Suppressor macrophage treated with lipopolysaccharide for 1 hour (primary cell): ENCODE results near the gene TRAPPC2L.
"Not testable (repeated sequence)": the region's sequence is repeated elsewhere in the genome, so short reads cannot be mapped to it uniquely, and the experiment has no call there.

Experiments used
- DNase-seq, 3 donors: peaks; one replicate each; pipeline ENCODE4 v3.0.0-alpha.2; 2020 to 2022

The TRAPPC2L gene

GRCh38 chr16:88819126-88819525 is 37.8 kb upstream of the TRAPPC2L start:
- DNase-seq: no peak

GRCh38 chr16:88820385-88821025 is 36.4 kb upstream of the TRAPPC2L start:
- no peak for DNase-seq

DNA sequence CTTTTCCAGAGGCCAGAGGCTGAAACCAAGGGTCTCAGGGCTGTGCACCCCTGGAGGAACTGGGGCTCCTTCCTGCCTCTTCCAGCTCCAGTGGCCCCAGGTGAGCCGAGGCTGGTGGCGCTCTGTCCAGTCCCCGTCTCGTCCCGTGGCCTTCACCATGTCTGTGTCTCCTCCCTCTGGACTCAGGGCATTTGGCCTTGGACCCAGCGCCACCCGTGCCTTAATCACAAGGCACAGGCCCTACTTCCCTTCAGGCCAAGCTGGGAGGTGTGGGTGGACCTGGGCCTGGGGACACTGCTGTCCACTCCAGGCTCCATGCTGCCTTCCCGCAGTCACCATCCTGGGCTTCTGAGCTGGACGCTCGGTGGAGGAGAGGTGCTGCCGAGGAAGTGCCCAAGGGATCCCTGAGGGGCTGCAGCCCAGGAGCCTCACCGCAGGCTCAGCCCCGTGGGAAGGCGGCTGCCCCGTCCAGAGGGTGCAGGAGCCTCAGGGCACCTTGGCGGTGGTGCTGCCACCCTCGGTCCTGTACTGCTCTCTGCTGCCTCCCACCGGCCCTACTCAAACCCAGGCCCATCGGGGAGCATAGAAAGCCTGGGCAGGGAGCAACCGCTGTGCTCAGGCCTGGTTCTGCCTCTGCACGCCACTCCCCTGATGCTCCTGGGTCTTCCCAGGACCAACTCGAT is 35.6 kb upstream of the TRAPPC2L start:
- no peak for DNase-seq

DNA sequence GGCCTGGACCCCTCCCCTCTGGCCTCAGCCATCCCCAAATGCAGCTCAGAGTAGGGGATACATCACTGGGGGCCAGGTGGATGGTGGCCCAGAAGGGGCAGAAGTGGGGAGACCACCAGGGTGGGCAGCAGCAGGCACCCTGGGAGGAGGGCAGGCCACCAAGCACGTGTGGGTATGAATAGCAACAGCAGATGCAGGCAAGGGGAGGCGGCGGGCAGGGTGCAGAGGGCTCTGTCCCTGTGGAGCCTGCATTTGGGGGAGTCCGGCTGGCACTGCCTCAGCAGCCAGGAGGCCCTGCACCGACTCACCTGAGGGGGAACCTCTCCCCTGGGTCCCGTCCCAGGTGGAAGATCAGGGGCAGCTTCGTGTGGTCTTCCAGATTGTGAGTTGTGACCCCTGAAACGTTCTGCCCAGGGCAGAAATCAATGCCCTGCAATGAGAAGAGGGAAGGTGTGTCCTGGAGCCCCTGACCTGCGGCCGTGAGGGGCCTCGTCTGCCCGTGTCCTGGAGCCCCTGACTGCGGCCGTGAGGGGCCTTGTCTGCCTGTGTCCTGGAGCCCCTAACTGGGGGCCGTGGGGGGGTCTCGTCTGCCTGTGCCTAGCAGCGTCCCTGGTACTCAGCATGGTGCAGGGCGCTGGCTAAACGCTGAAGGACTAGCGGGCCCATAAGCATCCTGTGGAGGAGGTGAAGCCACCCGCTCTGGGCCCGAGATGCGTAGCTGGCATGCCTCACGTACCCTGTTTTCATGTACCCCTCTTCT is 34.5 kb upstream of the TRAPPC2L start:
- DNase-seq: no peak

DNA sequence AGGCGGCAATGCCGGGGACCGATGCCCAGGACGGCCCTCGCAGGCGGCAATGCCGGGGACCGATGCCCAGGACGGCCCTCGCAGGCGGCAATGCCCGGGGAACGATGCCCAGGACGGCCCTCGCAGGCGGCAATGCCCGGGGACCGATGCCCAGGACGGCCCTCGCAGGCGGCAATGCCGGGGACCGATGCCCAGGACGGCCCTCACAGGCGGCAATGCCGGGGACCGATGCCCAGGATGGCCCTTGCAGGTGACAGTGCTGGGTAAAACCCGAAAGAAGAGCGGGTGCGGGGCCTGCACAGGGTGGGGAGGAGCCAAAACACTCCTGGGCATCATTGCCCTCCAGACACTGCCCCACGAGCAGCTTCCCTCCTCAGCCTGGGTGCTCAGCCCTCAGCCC is 33.3 kb upstream of the TRAPPC2L start:
- not testable (repeated sequence) for DNase-seq

DNA sequence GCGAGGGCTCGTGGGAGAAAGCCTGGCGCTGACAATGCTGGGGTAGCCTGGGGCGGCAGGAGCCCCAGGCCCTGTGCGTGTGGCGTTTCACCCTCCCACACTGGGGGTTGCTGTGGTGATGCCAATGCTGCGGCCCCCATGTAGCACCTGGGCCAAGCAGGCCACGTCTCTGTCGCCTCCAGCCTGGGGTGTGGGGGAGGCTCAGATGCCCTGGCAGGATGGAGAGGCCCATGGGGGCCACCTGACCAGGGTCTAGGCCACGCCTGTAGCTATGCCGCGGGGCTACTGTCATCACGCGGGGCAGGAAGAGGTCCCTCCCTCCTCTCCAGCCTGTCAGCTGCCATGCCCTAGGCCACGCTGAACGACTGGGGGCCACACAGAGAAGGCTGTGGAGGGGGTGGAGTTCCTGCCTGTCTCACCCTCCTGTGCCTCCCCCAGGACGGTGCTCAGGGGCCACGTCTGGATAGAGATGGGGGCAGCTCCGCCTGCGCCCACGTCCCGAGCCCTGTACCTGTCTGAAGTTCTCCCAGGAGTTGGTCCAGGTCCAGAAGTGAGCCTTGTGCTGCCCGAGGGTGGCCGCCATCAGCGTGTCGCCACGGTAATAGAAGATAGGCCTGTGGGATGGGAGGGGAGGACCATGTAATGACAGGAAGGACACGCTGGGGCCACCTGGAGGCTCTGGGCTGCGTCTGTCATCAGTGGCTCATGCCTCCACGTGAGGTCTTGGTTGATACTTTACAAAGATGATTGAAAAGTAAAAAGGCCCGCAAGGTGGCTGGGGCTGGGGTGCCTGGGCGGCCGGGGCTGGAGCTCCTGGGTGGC is 32.5 kb upstream of the TRAPPC2L start:
- DNase-seq: no peak

- no peak for DNase-seq
Observed at GRCh38 chr16:88825146-88825545, 31.8 kb upstream of the TRAPPC2L start.

GRCh38 chr16:88826070-88826840 is 30.7 kb upstream of the TRAPPC2L start:
- DNase-seq: no peak

GRCh38 chr16:88827727-88828126 is 29.2 kb upstream of the TRAPPC2L start:
- no peak for DNase-seq

GRCh38 chr16:88828711-88829110 is 28.2 kb upstream of the TRAPPC2L start:
- no peak for DNase-seq

DNA sequence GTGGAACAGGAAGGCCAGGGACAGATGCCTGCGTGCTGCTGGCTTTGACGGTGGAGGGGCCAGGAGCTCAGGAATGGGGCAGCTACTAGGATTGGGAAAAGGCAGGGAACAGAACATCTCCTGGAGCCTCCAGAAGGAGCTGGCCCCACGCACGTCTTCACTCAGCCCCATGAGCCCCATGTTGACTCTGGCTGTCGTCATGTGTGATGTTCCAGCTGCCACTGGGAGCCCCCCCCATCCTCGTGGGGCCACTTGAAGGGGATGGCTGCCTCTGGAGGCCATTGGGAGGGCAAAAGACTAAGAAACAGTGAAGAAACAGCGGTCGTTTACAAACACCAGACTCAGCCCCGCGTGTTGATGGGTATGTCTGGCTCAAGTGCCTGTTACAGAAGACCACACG is 26.7 kb upstream of the TRAPPC2L start:
- no peak for DNase-seq

DNA sequence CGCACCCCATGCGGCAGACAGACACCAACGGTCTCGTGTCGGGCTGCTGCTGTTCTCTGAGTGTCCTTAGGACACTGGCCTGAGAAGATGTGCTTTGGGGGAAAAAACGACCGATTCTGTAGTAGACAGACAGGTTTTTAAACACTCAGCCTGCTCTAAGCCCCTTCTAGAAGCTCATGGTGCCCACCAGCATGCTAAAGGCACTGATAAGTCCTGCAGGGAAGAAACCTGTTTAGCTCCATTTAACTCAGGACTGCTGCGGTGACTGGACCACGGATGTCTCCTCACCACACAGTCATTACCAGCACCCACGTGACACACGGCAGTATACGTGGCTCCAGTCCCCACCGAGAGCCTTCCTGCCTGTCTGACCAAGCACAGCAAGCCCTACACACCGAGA is 26.1 kb upstream of the TRAPPC2L start:
- DNase-seq: no peak

DNA sequence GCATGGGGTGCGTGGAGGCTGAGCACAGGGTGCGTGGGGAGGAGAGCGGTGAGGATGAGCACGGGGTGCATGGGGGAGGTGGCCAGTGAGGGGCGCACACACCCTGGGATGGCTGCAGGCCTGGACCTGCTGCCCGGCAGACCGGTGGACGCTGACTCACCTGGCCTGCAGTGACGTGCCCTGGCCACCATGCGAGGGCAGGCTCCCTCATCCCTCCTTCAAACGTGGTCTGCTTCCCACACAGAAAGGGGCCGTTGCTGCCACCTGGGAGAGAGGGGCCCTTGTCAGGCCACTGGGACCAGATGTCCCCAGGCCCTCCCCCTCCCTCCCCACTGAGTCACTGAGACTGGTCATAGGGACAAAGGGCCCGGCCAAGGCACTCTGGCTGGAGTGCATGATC is 25.1 kb upstream of the TRAPPC2L start:
- no peak for DNase-seq

GRCh38 chr16:88833086-88833485 is 23.8 kb upstream of the TRAPPC2L start:
- no peak for DNase-seq

DNA sequence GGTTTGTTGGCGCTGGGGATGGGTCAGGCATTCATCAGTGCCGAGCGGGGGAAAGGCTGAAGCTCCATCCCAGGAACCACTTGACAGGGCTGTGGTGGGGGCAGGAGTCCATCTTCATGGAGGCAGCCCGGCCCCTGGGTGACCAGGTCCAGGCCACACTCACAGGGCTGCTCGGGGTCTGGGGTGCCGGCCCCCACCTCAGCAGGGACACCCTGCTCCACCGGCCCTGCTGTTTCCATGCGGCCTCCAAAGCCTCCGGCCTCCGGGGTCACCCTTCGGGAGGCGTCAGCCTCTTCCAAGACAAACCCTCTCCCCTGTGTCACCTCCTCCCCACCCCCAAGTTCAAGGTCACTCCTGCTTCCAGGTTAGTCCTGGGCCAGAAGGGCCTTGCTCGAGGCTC is 22.3 kb upstream of the TRAPPC2L start:
- no peak for DNase-seq

GRCh38 chr16:88835383-88835782 is 21.5 kb upstream of the TRAPPC2L start:
- no peak for DNase-seq

DNA sequence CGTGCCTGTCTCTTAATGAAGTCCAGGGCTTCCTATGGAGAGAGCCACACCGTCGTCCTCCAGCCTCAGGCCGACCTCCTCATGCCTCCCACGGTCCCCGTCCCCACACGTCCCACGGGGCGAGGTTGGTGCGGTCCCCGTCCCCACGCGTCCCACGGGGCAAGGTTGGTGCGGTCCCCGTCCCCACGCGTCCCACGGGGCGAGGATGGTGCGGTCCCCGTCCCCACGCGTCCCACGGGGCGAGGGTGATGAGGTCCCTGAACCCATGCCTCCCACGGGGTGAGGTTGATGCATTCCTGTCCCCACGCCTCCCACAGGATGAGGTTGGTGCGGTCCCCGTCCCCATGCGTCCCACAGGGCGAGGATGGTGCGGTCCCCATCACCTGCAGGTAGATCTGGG is 21.1 kb upstream of the TRAPPC2L start:
- no peak for DNase-seq

DNA sequence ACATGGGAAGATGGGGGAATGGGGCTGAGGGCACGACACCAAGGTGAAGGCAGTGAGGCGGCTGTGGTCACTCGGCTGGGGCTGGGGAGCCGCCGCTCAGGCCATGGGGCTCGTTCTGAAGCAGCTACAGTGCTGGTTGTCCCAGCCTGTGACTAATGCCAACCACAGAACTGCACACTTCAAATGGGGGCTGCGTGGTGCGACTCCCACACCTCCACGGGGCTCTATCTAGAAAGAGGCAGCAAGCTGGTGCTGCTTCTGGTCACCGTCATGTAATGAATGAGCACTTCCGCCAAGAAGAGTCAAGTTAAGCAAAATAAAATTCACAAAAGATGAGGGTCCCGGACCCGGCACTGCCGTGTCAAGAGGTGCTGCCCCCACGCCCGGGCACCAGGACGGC is 20.1 kb upstream of the TRAPPC2L start:
- DNase-seq: no peak

DNA sequence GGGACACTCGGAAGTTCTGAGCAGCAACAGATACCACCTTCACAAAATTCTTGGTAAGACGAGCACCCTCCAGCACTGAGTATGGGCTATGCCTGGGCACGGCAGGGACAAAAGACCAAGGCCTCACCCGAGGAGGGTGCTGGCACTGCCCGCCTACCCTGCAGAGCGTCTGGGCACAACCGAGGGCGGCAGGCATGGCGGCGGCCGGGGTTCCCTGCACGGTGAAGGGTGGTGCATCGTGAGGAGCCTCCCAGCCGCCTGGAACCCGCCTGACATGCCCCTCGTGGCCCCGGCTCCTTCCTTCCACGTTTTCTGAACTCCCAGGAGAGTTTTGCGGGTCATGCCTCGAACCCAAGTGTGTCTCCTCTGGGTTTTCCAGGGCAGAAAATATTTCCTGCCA is 19.1 kb upstream of the TRAPPC2L start:
- no peak for DNase-seq

GRCh38 chr16:88838566-88838965 is 18.4 kb upstream of the TRAPPC2L start:
- DNase-seq: no peak

DNA sequence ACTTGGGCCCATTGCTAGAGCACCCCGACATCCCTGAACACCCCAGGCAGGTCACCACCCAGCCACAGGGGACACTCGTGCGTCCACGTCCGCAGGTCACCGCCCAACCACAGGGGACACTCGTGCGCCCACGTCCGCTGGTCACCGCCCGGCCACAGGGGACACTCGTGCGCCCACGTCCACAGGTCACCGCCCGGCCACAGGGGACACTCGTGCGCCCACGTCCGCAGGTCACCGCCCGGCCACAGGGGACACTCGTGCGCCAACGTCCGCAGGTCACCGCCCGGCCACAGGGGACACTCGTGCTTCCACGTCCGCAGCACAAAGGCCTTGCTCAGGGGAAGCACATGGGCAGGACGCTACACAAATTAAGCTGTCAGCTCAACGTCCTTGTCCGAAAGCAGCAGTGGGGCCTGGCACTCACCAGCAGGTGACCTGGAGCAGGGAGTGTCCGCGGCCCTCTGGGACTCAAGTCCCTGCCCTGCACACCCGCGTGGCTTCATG is 17.8 kb upstream of the TRAPPC2L start:
- peak in 1 of 3 donors; percentile 17 for DNase-seq
